ACC112 (cell line): ENCODE results near the gene UNC5CL.

Experiments
- H2AFZ ChIP-seq: fragments of 200-600 bp; sonication (generic); one replicate; pipeline ENCODE4 v1.6.0; 2017; ENCODE audit warnings: antibody characterized with exemption, low read length; ENCODE audit not compliant: unreplicated experiment
- H3K27ac ChIP-seq: fragments of 200-600 bp; sonication (generic); 2 replicates; pipeline ENCODE4 v1.5.1; 2014; ENCODE audit warnings: low read depth, mild to moderate bottlenecking, antibody characterized with exemption, low read length, moderate library complexity
- H3K27me3 ChIP-seq: fragments of 200-600 bp; sonication (generic); 2 replicates; pipeline ENCODE4 v1.6.1; 2014; ENCODE audit warnings: mild to moderate bottlenecking, antibody characterized with exemption, low read length, moderate library complexity, mixed read lengths; ENCODE audit not compliant: insufficient read depth
- H3K36me3 ChIP-seq: fragments of 200-600 bp; sonication (generic); 2 replicates; pipeline ENCODE4 v1.6.1; 2016; ENCODE audit warnings: mild to moderate bottlenecking, antibody characterized with exemption, low read length, moderate library complexity, mixed read lengths; ENCODE audit not compliant: insufficient read depth
- H3K4me1 ChIP-seq: fragments of 200-600 bp; sonication (generic); one replicate; pipeline ENCODE4 v1.6.1; 2016; ENCODE audit warnings: low read length, mixed read lengths; ENCODE audit not compliant: insufficient read depth, unreplicated experiment, control insufficient read depth
- H3K4me3 ChIP-seq: fragments of 200-600 bp; sonication (generic); 2 replicates; pipeline ENCODE4 v1.5.1; 2014; ENCODE audit warnings: mild to moderate bottlenecking, low read depth, low read length
- H3K79me2 ChIP-seq: fragments of 200-600 bp; sonication (generic); one replicate; pipeline ENCODE4 v1.6.0; 2016; ENCODE audit warnings: low read length; ENCODE audit not compliant: control insufficient read depth, unreplicated experiment, insufficient read depth

Gene UNC5CL

DNA sequence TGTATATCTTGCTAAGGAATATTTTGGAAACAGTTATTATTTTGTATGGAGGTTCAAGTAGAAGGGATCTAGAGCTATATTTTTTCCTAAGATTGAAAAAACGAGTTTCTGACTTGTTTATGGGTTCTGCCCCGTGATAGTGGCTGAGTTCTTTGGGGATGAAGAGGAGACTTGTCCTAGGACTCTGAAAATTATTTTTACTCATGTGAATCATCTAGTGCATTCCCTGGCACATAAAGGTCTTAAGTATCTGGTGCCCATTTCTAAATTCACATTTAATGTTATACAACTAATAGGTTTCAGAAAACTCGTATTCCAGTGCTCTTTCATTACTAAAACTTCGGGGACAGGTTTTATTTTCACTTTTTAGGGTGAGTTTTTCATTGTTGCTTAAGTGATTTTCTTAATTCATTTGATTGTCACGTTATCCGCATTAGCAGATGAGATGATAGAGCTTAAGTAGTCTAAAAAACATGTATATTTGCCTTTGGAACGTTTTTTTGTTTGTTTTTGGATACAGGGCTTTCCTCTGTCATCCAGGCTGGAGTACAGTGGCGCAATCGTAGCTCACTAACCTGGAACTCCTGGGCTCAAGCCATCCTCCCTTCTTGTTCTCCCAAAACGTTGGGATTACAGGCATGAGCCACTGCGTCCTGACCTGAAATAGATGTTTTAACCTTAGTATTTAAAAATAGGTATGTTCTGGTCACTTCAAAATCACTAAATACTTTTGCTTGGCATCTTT lies 35.8 kb upstream of the UNC5CL start:
- H2AFZ ChIP-seq = peak overlapping the region; percentile 28
- peaks cover 62% of the 10 kb centered on the region for H3K79me2 ChIP-seq
- H3K36me3 ChIP-seq = peaks cover 8% of the 10 kb centered on the region
- no peaks in the 10 kb centered on the region for H3K27me3 ChIP-seq
- H3K4me1 ChIP-seq = peaks cover 27% of the 10 kb centered on the region
- peak overlapping the region; percentile 78 for H3K4me3 ChIP-seq
- H3K27ac ChIP-seq = peak overlapping the region; percentile 93

DNA sequence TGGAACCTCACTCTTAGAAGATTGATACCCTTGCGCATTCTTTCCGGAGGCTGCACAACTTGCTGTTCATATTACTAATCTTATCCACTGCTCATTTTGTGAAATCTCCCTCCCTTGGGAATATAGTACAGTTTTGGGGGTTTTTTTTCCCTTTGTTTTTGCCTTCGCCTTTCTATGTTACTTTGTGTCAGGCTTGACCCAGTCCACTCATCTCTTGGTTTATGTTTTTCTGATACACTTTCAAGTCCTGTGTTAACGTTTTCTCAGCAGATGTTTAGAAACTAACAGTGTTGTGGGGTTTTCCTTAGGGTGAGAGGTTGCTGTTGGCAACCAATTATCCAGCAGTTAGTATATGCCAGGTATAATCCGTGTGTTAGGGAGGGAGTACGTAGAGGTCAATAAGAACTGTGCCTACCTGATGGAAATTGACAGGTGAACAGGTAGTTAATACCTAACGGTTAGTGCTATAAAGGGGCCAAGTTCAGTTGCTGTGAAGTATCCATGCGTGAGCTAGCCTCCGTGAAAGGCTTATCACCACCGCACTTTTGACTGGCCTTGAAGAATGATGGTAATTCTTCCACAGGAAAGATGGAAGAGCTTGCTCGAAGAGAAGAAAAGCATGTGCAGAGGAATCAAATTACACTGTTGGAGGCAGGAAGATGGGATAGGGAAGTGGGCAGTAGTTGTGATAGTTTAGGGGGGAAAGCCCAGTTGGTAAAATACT lies 35.1 kb upstream of the UNC5CL start:
- Histone ChIP-seq H3K27ac (peak overlapping the region; percentile 93), H3K27me3 (no peaks in the 10 kb centered on the region), H3K36me3 (peaks cover 4% of the 10 kb centered on the region), H3K79me2 (peaks cover 62% of the 10 kb centered on the region), H2AFZ (peak overlapping the region; percentile 28), H3K4me1 (peaks cover 27% of the 10 kb centered on the region), H3K4me3 (peak overlapping the region; percentile 78)

DNA sequence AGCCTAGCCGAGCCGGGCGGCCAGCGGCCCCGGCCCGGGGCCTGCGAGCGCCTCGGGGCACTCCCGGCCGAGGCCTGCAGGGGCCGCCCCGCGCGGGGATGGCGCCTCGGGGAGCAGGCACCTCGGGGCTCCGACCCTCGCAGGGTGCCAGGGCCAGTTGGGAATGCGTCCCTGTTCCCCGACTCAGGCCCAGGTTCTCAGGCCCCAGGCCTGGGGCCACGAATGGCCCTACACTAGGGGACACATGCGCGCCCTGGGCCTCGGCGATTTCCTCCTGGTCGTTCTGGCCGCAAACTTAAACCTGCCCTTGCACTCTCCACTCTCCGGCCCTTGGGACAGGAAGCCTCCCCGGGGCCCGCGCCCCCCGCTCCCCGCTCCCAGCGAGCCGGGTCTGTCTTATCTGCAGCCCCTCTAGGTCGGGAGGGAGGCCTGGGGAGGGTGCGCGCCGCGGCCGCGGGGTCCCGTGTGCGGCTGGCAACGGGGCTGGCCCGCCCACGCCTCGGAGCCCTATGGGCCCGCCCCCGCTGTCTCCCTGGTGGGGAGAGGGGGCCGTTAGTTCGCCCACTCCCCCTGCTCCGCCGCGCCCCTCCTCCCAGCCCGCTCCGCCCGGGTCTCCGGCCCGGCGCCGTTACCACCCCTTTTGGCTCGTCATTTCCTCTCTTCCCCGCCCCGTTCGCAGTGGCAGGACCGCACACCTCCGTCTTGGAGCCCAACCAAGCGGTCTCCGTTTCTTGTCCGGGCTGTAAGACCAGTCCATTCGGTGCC lies 34.4 kb upstream of the UNC5CL start:
- H3K79me2 ChIP-seq = peaks cover 56% of the 10 kb centered on the region
- peak overlapping the region; percentile 93 for H3K27ac ChIP-seq
- H3K4me3 ChIP-seq = peak overlapping the region; percentile 78
- H3K36me3 ChIP-seq = 0 out of 2 replicates have a peak, but pooled peaks cover 2% of the 10 kb centered on the region
- no peaks in the 10 kb centered on the region for H3K27me3 ChIP-seq
- H3K4me1 ChIP-seq = peaks cover 27% of the 10 kb centered on the region
- H2AFZ ChIP-seq = peak overlapping the region; percentile 83

DNA sequence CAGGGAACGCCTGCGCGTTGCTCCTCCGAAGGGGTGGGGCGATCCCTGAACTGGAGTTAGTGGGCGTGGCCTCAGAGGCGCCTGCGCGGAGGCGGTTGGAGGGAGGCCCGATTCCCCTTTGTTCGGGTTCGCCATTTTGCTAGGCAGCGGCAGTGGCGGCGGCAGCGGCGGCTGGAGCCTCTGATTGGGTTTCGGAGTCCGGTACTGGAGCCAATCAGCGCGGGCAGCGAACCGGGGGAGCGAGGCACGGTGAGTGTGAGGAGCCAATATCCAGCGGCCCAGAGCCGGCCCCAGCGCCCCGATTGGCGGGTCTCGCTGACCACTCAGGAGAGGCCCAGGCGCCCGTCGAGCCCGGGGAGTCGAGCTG lies 33.8 kb upstream of the UNC5CL start, which contains the start of gene NFYA:
Gene NFYA (plus strand): TSS at position 139 of the 367 bp plus-strand sequence. CDS start 6,116 bp downstream, outside the sequence.
- Histone ChIP-seq H3K36me3 (0 out of 2 replicates have a peak, but pooled peaks cover 4% of the 10 kb centered on the region), H3K79me2 (peaks cover 51% of the 10 kb centered on the region), H3K4me1 (peaks cover 27% of the 10 kb centered on the region), H3K27ac (peak within 1 kb of the TSS; percentile 93), H3K4me3 (peak within 1 kb of the TSS; percentile 92), H3K27me3 (no peaks in the 10 kb centered on the region), H2AFZ (peak within 1 kb of the TSS; percentile 96)

DNA sequence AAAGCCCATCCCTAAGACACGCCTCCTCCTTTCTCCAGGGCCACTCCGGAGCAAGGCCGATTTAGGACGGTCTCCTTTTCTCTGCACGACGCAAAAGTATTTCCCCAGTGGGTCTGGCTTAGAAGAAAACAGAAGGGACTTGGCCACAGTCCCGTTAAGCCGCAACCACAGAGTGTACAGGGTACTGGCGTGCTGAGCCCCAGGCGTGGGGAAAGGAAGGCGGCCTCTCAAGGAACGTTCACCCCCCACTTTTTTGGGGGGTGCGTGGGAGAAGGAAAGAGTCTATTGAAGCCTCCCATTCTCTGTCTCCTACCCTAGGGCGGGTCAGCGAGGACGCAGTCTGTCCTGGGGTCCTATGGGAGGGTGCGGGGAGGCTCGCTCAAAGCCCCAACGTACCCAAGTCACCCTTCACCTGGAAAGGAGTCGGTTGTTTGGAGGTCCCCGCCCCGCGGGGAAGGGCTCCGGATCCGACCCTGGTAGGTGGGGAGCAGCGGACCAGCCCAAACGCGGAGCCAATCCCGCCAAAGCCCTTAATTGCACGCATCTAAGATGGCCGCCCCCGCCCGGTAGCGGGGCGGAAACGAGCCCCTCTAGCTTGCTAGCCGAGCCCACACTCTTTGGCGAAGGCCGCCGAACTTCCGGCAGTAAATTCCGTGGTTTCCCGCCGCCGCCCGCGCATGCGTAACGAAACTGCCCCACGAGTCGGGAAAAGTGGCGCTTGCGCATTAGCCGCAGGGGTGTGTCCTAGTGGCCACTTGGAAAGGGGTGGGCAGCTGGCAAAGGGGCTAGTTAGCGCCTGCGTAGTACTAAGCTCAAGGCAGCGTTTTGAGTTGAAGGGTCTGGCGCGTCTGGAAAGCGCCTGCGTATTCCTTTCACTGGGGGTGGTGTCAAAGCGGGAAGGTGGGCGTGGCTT lies 33.2 kb upstream of the UNC5CL start, which contains the start of gene OARD1:
Gene OARD1 (minus strand): TSS at position 434 of the 913 bp plus-strand sequence. CDS start 722 bp downstream, outside the sequence.
- H3K79me2 ChIP-seq = peaks cover 44% of the 10 kb centered on the region
- peaks cover 27% of the 10 kb centered on the region for H3K4me1 ChIP-seq
- 0 out of 2 replicates have a peak, but pooled peaks cover 4% of the 10 kb centered on the region for H3K36me3 ChIP-seq
- peak within 1 kb of the TSS; percentile 96 for H2AFZ ChIP-seq
- no peaks in the 10 kb centered on the region for H3K27me3 ChIP-seq
- peak within 1 kb of the TSS; percentile 92 for H3K4me3 ChIP-seq
- peak within 1 kb of the TSS; percentile 93 for H3K27ac ChIP-seq

DNA sequence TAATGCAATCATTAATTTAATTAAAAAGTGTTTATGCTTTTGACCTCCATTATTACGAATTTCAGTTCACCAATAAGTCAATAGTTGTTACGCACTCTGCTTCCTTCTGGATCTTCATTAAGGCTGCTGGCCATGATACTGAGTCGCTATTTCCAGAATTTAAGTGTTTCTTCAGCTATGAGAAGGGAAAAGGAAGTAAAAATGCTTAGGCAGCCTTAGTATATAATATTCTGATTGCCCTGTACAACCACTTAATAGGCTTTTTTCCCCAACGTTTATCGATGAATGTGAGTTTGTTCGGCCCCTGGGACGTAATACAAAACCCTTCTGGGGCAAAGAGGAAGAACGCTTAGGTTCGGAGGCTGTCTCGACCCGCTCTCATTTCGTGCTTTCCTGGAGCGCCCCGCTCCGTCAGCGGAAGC lies 32.5 kb upstream of the UNC5CL start:
- Histone ChIP-seq H2AFZ (peak overlapping the region; percentile 96), H3K27me3 (no peaks in the 10 kb centered on the region), H3K36me3 (0 out of 2 replicates have a peak, but pooled peaks cover 4% of the 10 kb centered on the region), H3K27ac (peak overlapping the region; percentile 93), H3K79me2 (peaks cover 38% of the 10 kb centered on the region), H3K4me1 (peaks cover 24% of the 10 kb centered on the region), H3K4me3 (peak overlapping the region; percentile 92)

DNA sequence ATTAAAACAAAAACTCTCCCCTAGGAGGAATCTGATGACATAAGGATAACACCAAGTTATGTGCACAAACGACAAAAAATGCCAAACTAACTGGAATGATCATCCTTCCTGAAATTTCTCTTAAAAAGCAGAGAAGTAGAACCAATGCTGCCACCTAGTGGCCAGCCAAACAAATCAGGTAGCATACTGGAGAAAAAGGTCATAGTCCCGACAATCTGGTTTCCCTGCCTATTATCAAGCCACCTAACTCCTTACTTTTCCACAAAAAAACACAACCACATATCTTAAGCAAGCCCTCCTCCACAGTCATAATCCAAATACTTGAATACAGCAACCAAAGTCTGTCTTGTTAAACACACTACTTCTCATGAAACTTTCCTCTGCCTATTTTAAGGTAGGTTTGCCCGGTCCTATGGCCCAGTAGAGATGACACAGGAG lies 27.9 kb upstream of the UNC5CL start:
- no peak overlapping the region for H3K4me3 ChIP-seq
- H2AFZ ChIP-seq = no peak overlapping the region
- no peaks in the 10 kb centered on the region for H3K27me3 ChIP-seq
- H3K27ac ChIP-seq = no peak overlapping the region
- peaks cover 7% of the 10 kb centered on the region for H3K4me1 ChIP-seq
- 0 out of 2 replicates have a peak, but pooled peaks cover 4% of the 10 kb centered on the region for H3K36me3 ChIP-seq
- peaks cover 7% of the 10 kb centered on the region for H3K79me2 ChIP-seq

DNA sequence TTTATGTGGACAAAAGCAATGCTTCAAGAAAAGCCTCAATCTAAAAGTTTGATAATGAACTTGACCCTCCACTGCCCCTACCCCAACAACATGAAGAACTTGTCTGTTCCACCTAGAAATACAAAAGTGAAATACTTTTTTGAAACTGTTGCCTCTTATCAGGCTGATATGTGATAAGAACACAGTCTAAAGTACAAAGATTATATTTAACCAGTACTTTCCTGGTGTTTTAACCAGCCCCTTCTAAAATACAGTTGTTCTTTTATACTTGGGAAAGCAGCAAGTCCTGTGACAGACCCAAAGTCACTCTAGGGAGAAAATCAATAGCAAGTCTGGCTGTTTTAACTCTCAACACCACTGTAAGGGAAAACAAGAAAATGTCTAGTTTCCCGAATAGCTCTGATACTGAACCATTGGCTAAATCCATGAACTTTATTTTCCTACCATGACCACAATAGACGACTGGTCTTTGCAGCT lies 26.6 kb upstream of the UNC5CL start:
- Histone ChIP-seq H3K27ac (no peak overlapping the region), H2AFZ (no peak overlapping the region), H3K79me2 (peaks cover 1% of the 10 kb centered on the region), H3K27me3 (no peaks in the 10 kb centered on the region), H3K36me3 (0 out of 2 replicates have a peak, but pooled peaks cover 4% of the 10 kb centered on the region), H3K4me1 (peaks cover 2% of the 10 kb centered on the region), H3K4me3 (no peak overlapping the region)

DNA sequence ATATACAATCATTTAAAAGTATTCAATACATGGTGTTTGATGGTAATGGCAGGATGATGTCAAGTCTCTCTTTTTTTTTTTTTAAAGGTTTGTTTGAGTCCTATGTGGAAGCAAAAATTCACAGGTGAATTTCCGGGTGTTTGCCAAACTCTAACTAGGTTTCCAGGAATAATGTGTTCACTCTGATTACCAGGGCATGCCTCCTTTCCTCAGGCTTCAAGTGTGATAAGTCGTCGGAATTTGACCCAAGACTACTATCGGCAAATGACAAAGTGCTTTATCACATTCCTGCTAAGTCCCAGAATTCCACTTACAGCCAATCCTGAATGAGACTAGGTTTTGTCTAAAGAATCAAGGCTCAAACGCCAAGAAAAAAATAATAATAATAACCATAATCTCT lies 25.8 kb upstream of the UNC5CL start:
- Histone ChIP-seq H3K4me3 (no peak overlapping the region), H2AFZ (no peak overlapping the region), H3K36me3 (0 out of 2 replicates have a peak, but pooled peaks cover 4% of the 10 kb centered on the region), H3K79me2 (no peaks in the 10 kb centered on the region), H3K4me1 (no peaks in the 10 kb centered on the region), H3K27me3 (no peaks in the 10 kb centered on the region), H3K27ac (no peak overlapping the region)
